ENCODE measurements around the gene DDR2. TPM values are rescaled to one million over a fixed set of nuclear protein-coding genes. Genes with fewer than 3 reads are reported as not detected.
"Not testable (repeated sequence)": the region's sequence is repeated elsewhere in the genome, so short reads cannot be mapped to it uniquely, and the experiment has no call there.

Gene DDR2
- 25.2 TPM for polyA plus RNA-seq (2013, experiment 1 of 2)
- polyA plus RNA-seq (2013, experiment 2 of 2), result 23.9 TPM

DNA sequence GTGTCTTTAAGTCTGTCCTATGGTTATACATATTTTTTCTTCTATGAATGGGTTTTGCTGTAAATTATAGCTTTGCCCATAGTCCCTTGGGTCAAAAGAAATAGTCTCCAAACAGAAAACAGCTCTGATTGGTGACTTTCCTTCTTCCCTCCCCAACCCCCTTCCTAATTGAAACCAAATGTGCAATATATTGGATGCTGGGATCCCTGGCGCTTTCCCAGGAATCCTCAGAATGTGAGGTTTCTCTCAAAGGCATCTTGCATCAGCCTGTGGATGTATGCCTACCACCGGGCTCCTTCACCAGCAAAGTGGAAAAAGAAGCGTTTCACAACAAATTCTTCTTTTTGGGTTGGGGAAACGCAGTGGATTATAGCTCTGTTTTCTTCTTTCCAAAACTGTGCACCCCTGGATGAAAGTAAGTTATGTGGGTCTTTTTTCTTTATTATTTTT is at the start of gene DDR2:
Gene DDR2 (plus strand): TSS at position 248 of the 450 bp plus-strand sequence. CDS start 86,600 bp downstream, outside the sequence.
- peak within 1 kb of the TSS; percentile 93 for H2BK120ac ChIP-seq (ENCODE audit: low read depth, low read length)
- H3K79me1 ChIP-seq (replicated peaks; ENCODE audit: low read length, poor library complexity, severe bottlenecking), result peaks cover 6% of the 10 kb centered on the region
- no peaks in the 10 kb centered on the region for H3K36me3 ChIP-seq (ENCODE audit: control insufficient read depth in 1 of 2, insufficient read depth in 2 of 2, low read depth in 1 of 2, low read length in 2 of 2)
- H3K27me3 ChIP-seq (ENCODE audit: control insufficient read depth in 1 of 2, insufficient read depth in 1 of 2, low read length in 2 of 2), result no peaks in the 10 kb centered on the region
- H3K9me3 ChIP-seq (ENCODE audit: control insufficient read depth, low read length), result no peaks in the 10 kb centered on the region
- peaks cover 12% of the 10 kb centered on the region for H3K4me1 ChIP-seq (ENCODE audit: control insufficient read depth, insufficient read depth, low read depth, low read length)
- peak within 1 kb of the TSS; percentile 95 for H3K27ac ChIP-seq (ENCODE audit: low read length, poor library complexity, severe bottlenecking)
- 67% methylated on average over 4 of the region's 4 CpGs for WGBS
- peak within 1 kb of the TSS; percentile 82 for H2BK15ac ChIP-seq (ENCODE audit: low read depth, poor library complexity, severe bottlenecking)
- H3K4me2 ChIP-seq (ENCODE audit: low read length, poor library complexity, severe bottlenecking), result peak within 1 kb of the TSS; percentile 62
- peak within 1 kb of the TSS; percentile 72 to 88 for H3K18ac ChIP-seq (ENCODE audit: low read depth in 1 of 2, low read length in 2 of 2)
- peak within 1 kb of the TSS; percentile 71 for H2BK5ac ChIP-seq (ENCODE audit: low read depth, low read length, poor library complexity, severe bottlenecking)
- peak within 1 kb of the TSS; percentile 34 to 97 for H3K4me3 ChIP-seq (ENCODE audit: insufficient read depth in 1 of 2, low read depth in 1 of 2, low read length in 2 of 2)
- peak within 1 kb of the TSS; percentile 70 for H4K91ac ChIP-seq (ENCODE audit: low read length)
- peak within 1 kb of the TSS; percentile 71 to 94 for H2BK12ac ChIP-seq (ENCODE audit: low read length in 2 of 2)
- H4K8ac ChIP-seq (ENCODE audit: low read length), result peak within 1 kb of the TSS; percentile 86
- H2AK5ac ChIP-seq (ENCODE audit: low read length, severe bottlenecking), result peak within 1 kb of the TSS; percentile 26
- H3K9ac ChIP-seq (ENCODE audit: low read length), result peak within 1 kb of the TSS; percentile 96
- no peak within 1 kb of the TSS for H2AFZ ChIP-seq (ENCODE audit: low read depth, low read length)
- H3K23ac ChIP-seq (ENCODE audit: low read length in 2 of 2), result no peak within 1 kb of the TSS
- peak within 1 kb of the TSS; percentile 5 to 71 for H3K4ac ChIP-seq (ENCODE audit: low read depth in 1 of 2, low read length in 2 of 2)
- peak; percentile 82 for DNase-seq
- no peak within 1 kb of the TSS for H3K14ac ChIP-seq (ENCODE audit: low read length in 2 of 2)

DNA sequence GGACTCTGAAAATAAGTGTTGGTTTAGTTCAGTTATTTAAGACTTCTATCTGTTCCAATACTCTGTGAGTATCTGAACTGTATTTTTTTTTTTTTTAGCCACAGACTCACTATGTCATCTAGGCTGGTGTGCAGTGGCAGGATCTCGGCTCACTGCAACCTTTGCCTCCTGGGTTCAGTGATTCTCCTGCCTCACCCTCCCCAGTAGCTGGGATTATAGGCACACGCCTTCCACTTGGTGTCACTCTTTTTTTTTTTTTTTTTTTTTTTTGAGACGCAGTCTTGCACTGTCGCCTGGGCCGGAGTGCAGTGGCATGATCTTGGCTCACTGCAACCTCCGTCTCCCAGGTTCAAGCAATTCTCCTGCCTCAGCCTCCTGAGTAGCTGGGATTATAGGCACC is 49.4 kb upstream of the DDR2 start:
- not testable (repeated sequence) for H2BK5ac ChIP-seq (ENCODE audit: low read depth, low read length, poor library complexity, severe bottlenecking); DNase-seq; H3K27me3 ChIP-seq (ENCODE audit: control insufficient read depth in 1 of 2, insufficient read depth in 1 of 2, low read length in 2 of 2)

DNA sequence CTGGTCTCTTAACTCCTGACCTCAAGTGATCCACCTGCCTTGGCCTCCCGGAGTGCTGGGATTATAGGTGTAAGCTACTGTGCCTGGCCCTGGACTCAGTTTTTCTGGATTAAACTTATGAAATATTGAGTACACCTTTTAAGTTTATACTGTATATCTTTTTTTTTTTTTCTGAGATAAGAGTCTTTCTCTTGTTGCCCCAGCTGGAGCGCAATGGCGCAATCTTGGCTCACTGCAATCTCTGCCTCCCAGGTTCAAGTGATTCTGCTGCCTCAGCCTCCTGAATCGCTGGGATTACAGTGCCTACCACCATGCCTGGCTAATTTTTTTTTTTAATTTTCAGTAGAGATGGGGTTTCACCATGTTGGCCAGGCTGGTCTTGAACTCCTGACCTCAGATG is 47.2 kb upstream of the DDR2 start:
- not testable (repeated sequence) for H3K4me3 ChIP-seq (ENCODE audit: insufficient read depth in 1 of 2, low read depth in 1 of 2, low read length in 2 of 2); H2BK12ac ChIP-seq (ENCODE audit: low read length in 2 of 2); H3K4me2 ChIP-seq (ENCODE audit: low read length, poor library complexity, severe bottlenecking); H3K27me3 ChIP-seq (ENCODE audit: control insufficient read depth in 1 of 2, insufficient read depth in 1 of 2, low read length in 2 of 2); H2BK15ac ChIP-seq (ENCODE audit: low read depth, poor library complexity, severe bottlenecking); H3K9ac ChIP-seq (ENCODE audit: low read length); H3K27ac ChIP-seq (ENCODE audit: low read length, poor library complexity, severe bottlenecking); H2BK5ac ChIP-seq (ENCODE audit: low read depth, low read length, poor library complexity, severe bottlenecking); H3K4me1 ChIP-seq (ENCODE audit: control insufficient read depth, insufficient read depth, low read depth, low read length); H2AFZ ChIP-seq (ENCODE audit: low read depth, low read length); H3K14ac ChIP-seq (ENCODE audit: low read length in 2 of 2); H3K9me3 ChIP-seq (ENCODE audit: control insufficient read depth, low read length); H3K4ac ChIP-seq (ENCODE audit: low read depth in 1 of 2, low read length in 2 of 2); DNase-seq; H2AK5ac ChIP-seq (ENCODE audit: low read length, severe bottlenecking); H4K8ac ChIP-seq (ENCODE audit: low read length); H3K79me1 ChIP-seq (replicated peaks; ENCODE audit: low read length, poor library complexity, severe bottlenecking); H2BK120ac ChIP-seq (ENCODE audit: low read depth, low read length); H4K91ac ChIP-seq (ENCODE audit: low read length); H3K23ac ChIP-seq (ENCODE audit: low read length in 2 of 2); H3K18ac ChIP-seq (ENCODE audit: low read depth in 1 of 2, low read length in 2 of 2)
- peaks cover 14 to 94% of the 10 kb centered on the region in 2 experiments for H3K36me3 ChIP-seq (ENCODE audit: control insufficient read depth in 1 of 2, insufficient read depth in 2 of 2, low read depth in 1 of 2, low read length in 2 of 2)
- WGBS, result 100% methylated on average over 3 of the region's 4 CpGs

More for the DNA sequence above, 49.4 kb upstream of the DDR2 start:
- H3K9me3 ChIP-seq (ENCODE audit: control insufficient read depth, low read length); H4K8ac ChIP-seq (ENCODE audit: low read length); H2BK120ac ChIP-seq (ENCODE audit: low read depth, low read length); H3K9ac ChIP-seq (ENCODE audit: low read length); H4K91ac ChIP-seq (ENCODE audit: low read length); H3K4me2 ChIP-seq (ENCODE audit: low read length, poor library complexity, severe bottlenecking); H3K18ac ChIP-seq (ENCODE audit: low read depth in 1 of 2, low read length in 2 of 2); H3K27ac ChIP-seq (ENCODE audit: low read length, poor library complexity, severe bottlenecking); H3K23ac ChIP-seq (ENCODE audit: low read length in 2 of 2); H2AK5ac ChIP-seq (ENCODE audit: low read length, severe bottlenecking); H2BK12ac ChIP-seq (ENCODE audit: low read length in 2 of 2); H2BK15ac ChIP-seq (ENCODE audit: low read depth, poor library complexity, severe bottlenecking); H3K14ac ChIP-seq (ENCODE audit: low read length in 2 of 2); H3K4me1 ChIP-seq (ENCODE audit: control insufficient read depth, insufficient read depth, low read depth, low read length); H2AFZ ChIP-seq (ENCODE audit: low read depth, low read length); H3K4ac ChIP-seq (ENCODE audit: low read depth in 1 of 2, low read length in 2 of 2); H3K4me3 ChIP-seq (ENCODE audit: insufficient read depth in 1 of 2, low read depth in 1 of 2, low read length in 2 of 2): not testable (repeated sequence)
- 82% methylated on average over 6 of the region's 6 CpGs for WGBS
- H3K79me1 ChIP-seq (replicated peaks; ENCODE audit: low read length, poor library complexity, severe bottlenecking), result peaks cover 13% of the 10 kb centered on the region
- peaks cover 14 to 98% of the 10 kb centered on the region in 2 experiments for H3K36me3 ChIP-seq (ENCODE audit: control insufficient read depth in 1 of 2, insufficient read depth in 2 of 2, low read depth in 1 of 2, low read length in 2 of 2)

DNA sequence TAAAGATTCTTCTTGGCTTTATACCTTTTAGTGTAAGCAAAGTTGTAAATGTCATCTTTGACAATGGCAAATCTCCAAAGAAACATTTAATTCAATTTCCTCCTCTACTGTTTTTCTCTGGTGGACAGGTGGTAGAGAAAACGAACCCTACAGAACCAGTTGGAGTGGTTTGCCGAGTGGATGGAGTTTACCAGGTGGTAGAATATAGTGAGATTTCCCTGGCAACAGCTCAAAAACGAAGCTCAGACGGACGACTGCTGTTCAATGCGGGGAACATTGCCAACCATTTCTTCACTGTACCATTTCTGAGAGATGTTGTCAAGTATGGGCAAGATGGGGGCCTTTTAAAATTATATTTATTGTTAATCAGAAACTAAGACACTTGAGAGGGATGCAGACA is 44.9 kb upstream of the DDR2 start:
- H2AFZ ChIP-seq (ENCODE audit: low read depth, low read length), result no peak overlapping the region
- H2BK12ac ChIP-seq (ENCODE audit: low read length in 2 of 2), result no peak overlapping the region
- H3K4me3 ChIP-seq (ENCODE audit: insufficient read depth in 1 of 2, low read depth in 1 of 2, low read length in 2 of 2), result no peak overlapping the region
- H4K8ac ChIP-seq (ENCODE audit: low read length), result no peak overlapping the region
- no peak overlapping the region for H3K4me2 ChIP-seq (ENCODE audit: low read length, poor library complexity, severe bottlenecking)
- H3K4ac ChIP-seq (ENCODE audit: low read depth in 1 of 2, low read length in 2 of 2), result no peak overlapping the region
- H2BK15ac ChIP-seq (ENCODE audit: low read depth, poor library complexity, severe bottlenecking), result no peak overlapping the region
- H3K23ac ChIP-seq (ENCODE audit: low read length in 2 of 2), result no peak overlapping the region
- no peak overlapping the region for H2BK120ac ChIP-seq (ENCODE audit: low read depth, low read length)
- H3K36me3 ChIP-seq (ENCODE audit: control insufficient read depth in 1 of 2, insufficient read depth in 2 of 2, low read depth in 1 of 2, low read length in 2 of 2), result peaks cover 22 to 94% of the 10 kb centered on the region in 2 experiments
- WGBS, result 100% methylated on average over 2 of the region's 6 CpGs
- H4K91ac ChIP-seq (ENCODE audit: low read length), result no peak overlapping the region
- H3K27ac ChIP-seq (ENCODE audit: low read length, poor library complexity, severe bottlenecking), result no peak overlapping the region
- no peaks in the 10 kb centered on the region for H3K4me1 ChIP-seq (ENCODE audit: control insufficient read depth, insufficient read depth, low read depth, low read length)
- no peak overlapping the region for H3K14ac ChIP-seq (ENCODE audit: low read length in 2 of 2)
- peaks cover 8% of the 10 kb centered on the region for H3K79me1 ChIP-seq (replicated peaks; ENCODE audit: low read length, poor library complexity, severe bottlenecking)
- no peak for DNase-seq
- no peak overlapping the region for H3K18ac ChIP-seq (ENCODE audit: low read depth in 1 of 2, low read length in 2 of 2)
- H2BK5ac ChIP-seq (ENCODE audit: low read depth, low read length, poor library complexity, severe bottlenecking), result no peak overlapping the region
- no peaks in the 10 kb centered on the region for H3K27me3 ChIP-seq (ENCODE audit: control insufficient read depth in 1 of 2, insufficient read depth in 1 of 2, low read length in 2 of 2)
- H3K9ac ChIP-seq (ENCODE audit: low read length), result no peak overlapping the region
- H3K9me3 ChIP-seq (ENCODE audit: control insufficient read depth, low read length), result no peaks in the 10 kb centered on the region
- H2AK5ac ChIP-seq (ENCODE audit: low read length, severe bottlenecking), result no peak overlapping the region
